ENCODE measurements around the gene TGFB2.

Gene TGFB2

GRCh38 chr1:218388591-218388990, 43.5 kb downstream of the TGFB2 start:
- DNase-seq (ENCODE audit: low read depth), result no peak

- DNase-seq (ENCODE audit: low read depth), result no peak
These were observed 45.5 kb downstream of the TGFB2 start for GRCh38 chr1:218390618-218391017.

- no peak for DNase-seq (ENCODE audit: low read depth)
These were observed 47.6 kb downstream of the TGFB2 start for GRCh38 chr1:218392780-218393179.

GRCh38 chr1:218394416-218394815, 49.3 kb downstream of the TGFB2 start:
- DNase-seq (ENCODE audit: low read depth), result no peak

- no peak for DNase-seq (ENCODE audit: low read depth)
These were observed 49.9 kb downstream of the TGFB2 start for GRCh38 chr1:218394989-218395388.

- DNase-seq (ENCODE audit: low read depth), result no peak
These were observed 50.8 kb downstream of the TGFB2 start for GRCh38 chr1:218395916-218396315.

GRCh38 chr1:218397752-218398339, 52.7 kb downstream of the TGFB2 start:
- DNase-seq (ENCODE audit: low read depth), result no peak

- DNase-seq (ENCODE audit: low read depth), result no peak
These were observed 55.5 kb downstream of the TGFB2 start for GRCh38 chr1:218400624-218401023.

- no peak for DNase-seq (ENCODE audit: low read depth)
These were observed 56.4 kb downstream of the TGFB2 start for GRCh38 chr1:218401441-218401997.

- no peak for DNase-seq (ENCODE audit: low read depth)
These were observed 57.1 kb downstream of the TGFB2 start for GRCh38 chr1:218401998-218402785.

GRCh38 chr1:218402786-218403120, 57.6 kb downstream of the TGFB2 start:
- no peak for DNase-seq (ENCODE audit: low read depth)

GRCh38 chr1:218403300-218403699, 58.2 kb downstream of the TGFB2 start:
- no peak for DNase-seq (ENCODE audit: low read depth)

- DNase-seq (ENCODE audit: low read depth), result no peak
These were observed 62.5 kb downstream of the TGFB2 start for GRCh38 chr1:218407630-218408029.

- no peak for DNase-seq (ENCODE audit: low read depth)
These were observed 63.0 kb downstream of the TGFB2 start for GRCh38 chr1:218408135-218408534.

GRCh38 chr1:218408942-218409341, 63.8 kb downstream of the TGFB2 start:
- no peak for DNase-seq (ENCODE audit: low read depth)

- DNase-seq (ENCODE audit: low read depth), result no peak
These were observed 64.9 kb downstream of the TGFB2 start for GRCh38 chr1:218409946-218410510.

- no peak for DNase-seq (ENCODE audit: low read depth)
These were observed 66.0 kb downstream of the TGFB2 start for GRCh38 chr1:218411101-218411500.

- no peak for DNase-seq (ENCODE audit: low read depth)
These were observed 67.0 kb downstream of the TGFB2 start for GRCh38 chr1:218412171-218412570.

- DNase-seq (ENCODE audit: low read depth), result no peak
These were observed 68.0 kb downstream of the TGFB2 start for GRCh38 chr1:218413179-218413578.

GRCh38 chr1:218414060-218414728, 69.1 kb downstream of the TGFB2 start:
- no peak for DNase-seq (ENCODE audit: low read depth)

GRCh38 chr1:218415726-218416125, 70.6 kb downstream of the TGFB2 start:
- no peak for DNase-seq (ENCODE audit: low read depth)

- no peak for DNase-seq (ENCODE audit: low read depth)
These were observed 76.4 kb downstream of the TGFB2 start for GRCh38 chr1:218421531-218421930.

- DNase-seq (ENCODE audit: low read depth), result no peak
These were observed 79.4 kb downstream of the TGFB2 start for GRCh38 chr1:218424502-218424901.

Data from fibroblast of the conjunctiva (primary cell).